Esophagus muscularis mucosa (tissue), 4 donors: ENCODE data around the gene COQ7.

Experiments used
- CTCF ChIP-seq, 3 experiments: fragments of 200-600 bp in 2 of 3; fragments of 450-650 bp in 1 of 3; sonication (generic) in 2 of 3; IDR thresholded peaks; one replicate each; pipeline ENCODE4 v1.5.1; 2017 to 2019; ENCODE audit warnings: antibody characterized with exemption in 3 of 3, mild to moderate bottlenecking in 2 of 3, moderate library complexity in 1 of 3
- EP300 ChIP-seq: sonication (generic); formaldehyde crosslinking; IDR thresholded peaks from one replicate; pipeline ENCODE4 v1.6.1; 2017; ENCODE audit warnings: antibody characterized with exemption
- POLR2A ChIP-seq: fragments of 450-650 bp; IDR thresholded peaks from one replicate; pipeline ENCODE4 v1.6.1; 2017; ENCODE audit warnings: antibody characterized with exemption, moderate library complexity, mild to moderate bottlenecking, low read depth
- POLR2AphosphoS5 ChIP-seq, 2 donors: sonication (generic); formaldehyde crosslinking; IDR thresholded peaks; one replicate each; pipeline ENCODE4 v1.6.1; 2017; ENCODE audit warnings: antibody characterized with exemption in 2 of 2

- TF ChIP-seq CTCF (IDR thresholded peaks at IDR 0.05) (no peak), POLR2A (no peak), EP300 (no peak), POLR2AphosphoS5 (IDR thresholded peaks at IDR 0.05) (no peak)
Observed at GRCh38 chr16:19119564-19119963, 52.1 kb downstream of the COQ7 start.
